ENCODE results near the gene DOC2B.

Gene DOC2B

GRCh38 chr17:162689-163088 lies 18.8 kb downstream of the DOC2B start:
- H3K4me1 ChIP-seq (ENCODE audit: control insufficient read depth in 1 of 2, insufficient read depth in 2 of 2, low read length in 2 of 2): no peaks in the 10 kb centered on the region
- no peak overlapping the region for H3K27ac ChIP-seq (ENCODE audit: low read depth, low read length)
- H2AFZ ChIP-seq (ENCODE audit: insufficient read depth, low read length, poor library complexity): no peak overlapping the region
- H3K23ac ChIP-seq (ENCODE audit: low read length): no peak overlapping the region
- no peak overlapping the region for H4K91ac ChIP-seq (ENCODE audit: low read depth, low read length)
- DNase-seq: no peak
- no CpG with 5 or more reads among the region's 11 CpGs for WGBS (ENCODE audit: extremely low coverage, insufficient coverage, insufficient read length)
- H2BK5ac ChIP-seq (ENCODE audit: low read depth, low read length, poor library complexity): no peak overlapping the region
- H3K4me2 ChIP-seq (ENCODE audit: low read length): no peak overlapping the region
- no peaks in the 10 kb centered on the region for H3K79me2 ChIP-seq (ENCODE audit: control insufficient read depth, insufficient read depth, low read length, poor library complexity)
- no peaks in the 10 kb centered on the region for H3K27me3 ChIP-seq (ENCODE audit: insufficient read depth, low read length)
- H3K4me3 ChIP-seq (ENCODE audit: low read depth, low read length): no peak overlapping the region
- H3K9me3 ChIP-seq (ENCODE audit: insufficient read depth, low read depth, low read length): no peaks in the 10 kb centered on the region
- H4K8ac ChIP-seq (ENCODE audit: low read depth, low read length): no peak overlapping the region
- no peak overlapping the region for H3K18ac ChIP-seq (ENCODE audit: low read length)
- no peak overlapping the region for H2BK12ac ChIP-seq (ENCODE audit: low read length)
- no peak overlapping the region for H4K12ac ChIP-seq (ENCODE audit: low read depth, low read length)
- no peak overlapping the region for H3K9ac ChIP-seq (ENCODE audit: low read length)
- H3K14ac ChIP-seq (ENCODE audit: low read length): no peak overlapping the region
- no peak overlapping the region for H2AK5ac ChIP-seq (ENCODE audit: low read length)
- no peaks in the 10 kb centered on the region for H3K36me3 ChIP-seq (ENCODE audit: control insufficient read depth in 1 of 2, insufficient read depth in 2 of 2, low read length in 2 of 2)
- H3K4ac ChIP-seq (ENCODE audit: low read depth, low read length): no peak overlapping the region
- H3K79me1 ChIP-seq (ENCODE audit: low read length): no peaks in the 10 kb centered on the region
- H2BK120ac ChIP-seq (ENCODE audit: insufficient read depth, low read length, poor library complexity): no peak overlapping the region

- H2BK12ac ChIP-seq (ENCODE audit: low read length): no peak overlapping the region
- no peak overlapping the region for H3K27ac ChIP-seq (ENCODE audit: low read depth, low read length)
- no peaks in the 10 kb centered on the region for H3K36me3 ChIP-seq (ENCODE audit: control insufficient read depth in 1 of 2, insufficient read depth in 2 of 2, low read length in 2 of 2)
- no peak overlapping the region for H2AK5ac ChIP-seq (ENCODE audit: low read length)
- no peak overlapping the region for H3K14ac ChIP-seq (ENCODE audit: low read length)
- no CpG with 5 or more reads among the region's 10 CpGs for WGBS (ENCODE audit: extremely low coverage, insufficient coverage, insufficient read length)
- H3K18ac ChIP-seq (ENCODE audit: low read length): no peak overlapping the region
- H2BK120ac ChIP-seq (ENCODE audit: insufficient read depth, low read length, poor library complexity): no peak overlapping the region
- no peak for DNase-seq
- H4K91ac ChIP-seq (ENCODE audit: low read depth, low read length): no peak overlapping the region
- H4K12ac ChIP-seq (ENCODE audit: low read depth, low read length): no peak overlapping the region
- no peaks in the 10 kb centered on the region for H3K27me3 ChIP-seq (ENCODE audit: insufficient read depth, low read length)
- no peak overlapping the region for H2AFZ ChIP-seq (ENCODE audit: insufficient read depth, low read length, poor library complexity)
- no peak overlapping the region for H3K9ac ChIP-seq (ENCODE audit: low read length)
- H2BK5ac ChIP-seq (ENCODE audit: low read depth, low read length, poor library complexity): no peak overlapping the region
- H3K79me2 ChIP-seq (ENCODE audit: control insufficient read depth, insufficient read depth, low read length, poor library complexity): no peaks in the 10 kb centered on the region
- no peak overlapping the region for H3K4ac ChIP-seq (ENCODE audit: low read depth, low read length)
- H3K23ac ChIP-seq (ENCODE audit: low read length): no peak overlapping the region
- H4K8ac ChIP-seq (ENCODE audit: low read depth, low read length): no peak overlapping the region
- no peaks in the 10 kb centered on the region for H3K9me3 ChIP-seq (ENCODE audit: insufficient read depth, low read depth, low read length)
- H3K79me1 ChIP-seq (ENCODE audit: low read length): no peaks in the 10 kb centered on the region
- H3K4me1 ChIP-seq (ENCODE audit: control insufficient read depth in 1 of 2, insufficient read depth in 2 of 2, low read length in 2 of 2): no peaks in the 10 kb centered on the region
- H3K4me2 ChIP-seq (ENCODE audit: low read length): no peak overlapping the region
- H3K4me3 ChIP-seq (ENCODE audit: low read depth, low read length): no peak overlapping the region
Measured at GRCh38 chr17:161481-161880, 20.0 kb downstream of the DOC2B start.

GRCh38 chr17:160336-160735 lies 21.1 kb downstream of the DOC2B start:
- no peak overlapping the region for H3K4ac ChIP-seq (ENCODE audit: low read depth, low read length)
- H3K23ac ChIP-seq (ENCODE audit: low read length): no peak overlapping the region
- H3K9me3 ChIP-seq (ENCODE audit: insufficient read depth, low read depth, low read length): peaks cover 3% of the 10 kb centered on the region
- no peaks in the 10 kb centered on the region for H3K79me1 ChIP-seq (ENCODE audit: low read length)
- H3K79me2 ChIP-seq (ENCODE audit: control insufficient read depth, insufficient read depth, low read length, poor library complexity): no peaks in the 10 kb centered on the region
- no peak overlapping the region for H3K14ac ChIP-seq (ENCODE audit: low read length)
- no peaks in the 10 kb centered on the region for H3K27me3 ChIP-seq (ENCODE audit: insufficient read depth, low read length)
- H3K36me3 ChIP-seq (ENCODE audit: control insufficient read depth in 1 of 2, insufficient read depth in 2 of 2, low read length in 2 of 2): no peaks in the 10 kb centered on the region
- no peak for DNase-seq
- H3K9ac ChIP-seq (ENCODE audit: low read length): no peak overlapping the region
- H4K12ac ChIP-seq (ENCODE audit: low read depth, low read length): no peak overlapping the region
- no peak overlapping the region for H4K8ac ChIP-seq (ENCODE audit: low read depth, low read length)
- H3K27ac ChIP-seq (ENCODE audit: low read depth, low read length): no peak overlapping the region
- H4K91ac ChIP-seq (ENCODE audit: low read depth, low read length): no peak overlapping the region
- H3K4me1 ChIP-seq (ENCODE audit: control insufficient read depth in 1 of 2, insufficient read depth in 2 of 2, low read length in 2 of 2): no peaks in the 10 kb centered on the region
- no peak overlapping the region for H2BK12ac ChIP-seq (ENCODE audit: low read length)
- no peak overlapping the region for H3K18ac ChIP-seq (ENCODE audit: low read length)
- no peak overlapping the region for H2AK5ac ChIP-seq (ENCODE audit: low read length)
- no peak overlapping the region for H3K4me2 ChIP-seq (ENCODE audit: low read length)
- no peak overlapping the region for H2BK5ac ChIP-seq (ENCODE audit: low read depth, low read length, poor library complexity)
- H2BK120ac ChIP-seq (ENCODE audit: insufficient read depth, low read length, poor library complexity): no peak overlapping the region
- no peak overlapping the region for H3K4me3 ChIP-seq (ENCODE audit: low read depth, low read length)
- no CpG with 5 or more reads among the region's 13 CpGs for WGBS (ENCODE audit: extremely low coverage, insufficient coverage, insufficient read length)
- no peak overlapping the region for H2AFZ ChIP-seq (ENCODE audit: insufficient read depth, low read length, poor library complexity)

GRCh38 chr17:159609-160008 lies 21.8 kb downstream of the DOC2B start:
- Histone ChIP-seq H2BK12ac (ENCODE audit: low read length) (no peak overlapping the region), H3K79me1 (ENCODE audit: low read length) (no peaks in the 10 kb centered on the region), H3K36me3 (ENCODE audit: control insufficient read depth in 1 of 2, insufficient read depth in 2 of 2, low read length in 2 of 2) (no peaks in the 10 kb centered on the region), H3K14ac (ENCODE audit: low read length) (no peak overlapping the region), H3K9ac (ENCODE audit: low read length) (no peak overlapping the region), H3K23ac (ENCODE audit: low read length) (no peak overlapping the region), H3K27me3 (ENCODE audit: insufficient read depth, low read length) (no peaks in the 10 kb centered on the region), H4K8ac (ENCODE audit: low read depth, low read length) (no peak overlapping the region), H2AK5ac (ENCODE audit: low read length) (no peak overlapping the region), H3K4me1 (ENCODE audit: control insufficient read depth in 1 of 2, insufficient read depth in 2 of 2, low read length in 2 of 2) (no peaks in the 10 kb centered on the region), H2AFZ (ENCODE audit: insufficient read depth, low read length, poor library complexity) (no peak overlapping the region), H3K4me3 (ENCODE audit: low read depth, low read length) (no peak overlapping the region), H2BK120ac (ENCODE audit: insufficient read depth, low read length, poor library complexity) (no peak overlapping the region), H4K91ac (ENCODE audit: low read depth, low read length) (no peak overlapping the region), H3K9me3 (ENCODE audit: insufficient read depth, low read depth, low read length) (peaks cover 3% of the 10 kb centered on the region), H3K27ac (ENCODE audit: low read depth, low read length) (no peak overlapping the region), H3K18ac (ENCODE audit: low read length) (no peak overlapping the region), H2BK5ac (ENCODE audit: low read depth, low read length, poor library complexity) (no peak overlapping the region), H3K4me2 (ENCODE audit: low read length) (no peak overlapping the region), H4K12ac (ENCODE audit: low read depth, low read length) (no peak overlapping the region), H3K79me2 (ENCODE audit: control insufficient read depth, insufficient read depth, low read length, poor library complexity) (no peaks in the 10 kb centered on the region), H3K4ac (ENCODE audit: low read depth, low read length) (no peak overlapping the region)
- no CpG with 5 or more reads among the region's 15 CpGs for WGBS (ENCODE audit: extremely low coverage, insufficient coverage, insufficient read length)
- DNase-seq: no peak
